ENCODE results near the gene MATCAP1. TPM values are rescaled to one million over a fixed set of nuclear protein-coding genes. Genes with fewer than 3 reads are reported as not detected.

The MATCAP1 gene
- total RNA-seq, 4 donors from 2014 or later = 27.6 to 220 (median 32.5) TPM

GRCh38 chr16:67213197-67214019, 29.6 kb upstream of the MATCAP1 start:
- in situ Hi-C loops (cut with MboI; ENCODE audit: low pct_ligation_motif_present in 1 of 4, low pct_unique_long_range_greater_than_20kb in 1 of 4, low sequenced_read_pairs in 3 of 4) (no loop called here), intact Hi-C loops (cut with DNase I; ENCODE audit: low total_unique reads) (no loop called here)
- Histone ChIP-seq H3K27ac (no peak overlapping the region), H3K9me3 (no peaks in the 10 kb centered on the region), H3K36me3 (no peaks in the 10 kb centered on the region), H3K27me3 (no peaks in the 10 kb centered on the region), H3K4me3 (no peak overlapping the region), H3K4me1 (no peaks in the 10 kb centered on the region)
- DNase-seq = no peak
- 80% methylated on average over 8 of the region's 8 CpGs; no CpG with 5 or more reads in 1 of the 2 donors for WGBS, 2 donors (ENCODE audit: low coverage in 1 of 2)
- TF ChIP-seq EP300 (IDR thresholded peaks at IDR 0.05; ENCODE audit: low read depth) (no peak), POLR2A (IDR thresholded peaks at IDR 0.05) (no peak), CTCF (IDR thresholded peaks at IDR 0.05) (no peak), POLR2AphosphoS5 (IDR thresholded peaks at IDR 0.05) (no peak)

- no peaks in the 10 kb centered on the region for H3K9me3 ChIP-seq
- H3K36me3 ChIP-seq = no peaks in the 10 kb centered on the region
- no peaks in the 10 kb centered on the region for H3K27me3 ChIP-seq
- TF ChIP-seq EP300 (IDR thresholded peaks at IDR 0.05; ENCODE audit: low read depth) (no peak), CTCF (IDR thresholded peaks at IDR 0.05) (no peak), POLR2A (IDR thresholded peaks at IDR 0.05) (no peak), POLR2AphosphoS5 (IDR thresholded peaks at IDR 0.05) (no peak)
- in situ Hi-C loops (cut with MboI; ENCODE audit: low pct_ligation_motif_present in 1 of 4, low pct_unique_long_range_greater_than_20kb in 1 of 4, low sequenced_read_pairs in 3 of 4) (no loop called here), intact Hi-C loops (cut with DNase I; ENCODE audit: low total_unique reads) (no loop called here)
- no peak overlapping the region for H3K27ac ChIP-seq
- H3K4me1 ChIP-seq = no peaks in the 10 kb centered on the region
- H3K4me3 ChIP-seq = no peak overlapping the region
- no peak for DNase-seq
Measured at GRCh38 chr16:67212766-67213165, 29.0 kb upstream of the MATCAP1 start.

- in situ Hi-C loops (cut with MboI; ENCODE audit: low pct_ligation_motif_present in 1 of 4, low pct_unique_long_range_greater_than_20kb in 1 of 4, low sequenced_read_pairs in 3 of 4) (no loop called here), intact Hi-C loops (cut with DNase I; ENCODE audit: low total_unique reads) (no loop called here)
- Histone ChIP-seq H3K27me3 (no peaks in the 10 kb centered on the region), H3K27ac (no peak overlapping the region), H3K4me3 (no peak overlapping the region), H3K36me3 (no peaks in the 10 kb centered on the region), H3K4me1 (no peaks in the 10 kb centered on the region), H3K9me3 (no peaks in the 10 kb centered on the region)
- 80 to 83% methylated on average over 1 to 7 of the region's 7 CpGs for WGBS, 2 donors (ENCODE audit: low coverage in 1 of 2)
- TF ChIP-seq POLR2AphosphoS5 (IDR thresholded peaks at IDR 0.05) (no peak), CTCF (IDR thresholded peaks at IDR 0.05) (no peak), POLR2A (IDR thresholded peaks at IDR 0.05) (no peak), EP300 (IDR thresholded peaks at IDR 0.05; ENCODE audit: low read depth) (no peak)
- no peak for DNase-seq
Measured at GRCh38 chr16:67211674-67212073, 27.9 kb upstream of the MATCAP1 start.

- H3K9me3 ChIP-seq = no peaks in the 10 kb centered on the region
- H3K27ac ChIP-seq = no peak overlapping the region
- DNase-seq = no peak
- no peaks in the 10 kb centered on the region for H3K36me3 ChIP-seq
- no peak overlapping the region for H3K4me3 ChIP-seq
- no peak for TF ChIP-seq POLR2A (IDR thresholded peaks at IDR 0.05)
- TF ChIP-seq EP300 (IDR thresholded peaks at IDR 0.05; ENCODE audit: low read depth) = no peak
- no peak for TF ChIP-seq POLR2AphosphoS5 (IDR thresholded peaks at IDR 0.05)
- no peak for TF ChIP-seq CTCF (IDR thresholded peaks at IDR 0.05)
- in situ Hi-C loops (cut with MboI; ENCODE audit: low pct_ligation_motif_present in 1 of 4, low pct_unique_long_range_greater_than_20kb in 1 of 4, low sequenced_read_pairs in 3 of 4) (no loop called here), intact Hi-C loops (cut with DNase I; ENCODE audit: low total_unique reads) (no loop called here)
- no peaks in the 10 kb centered on the region for H3K27me3 ChIP-seq
- H3K4me1 ChIP-seq = no peaks in the 10 kb centered on the region
- 89% methylated on average over 21 of the region's 25 CpGs; no CpG with 5 or more reads in 1 of the 2 donors for whole genome bisulfite sequencing, 2 donors (ENCODE audit: low coverage in 1 of 2)
Measured at GRCh38 chr16:67210069-67210937, 26.5 kb upstream of the MATCAP1 start.
